Skeletal muscle satellite cell (primary cell): Measurements from ENCODE around the gene BARD1.
"Not testable (repeated sequence)": the region's sequence is repeated elsewhere in the genome, so short reads cannot be mapped to it uniquely, and the experiment has no call there.

Source experiments
- H3K27me3 ChIP-seq: 2 replicates; pipeline ENCODE4 v1.7.0; 2013; ENCODE audit warnings: low read length; ENCODE audit not compliant: control insufficient read depth, insufficient read depth
- H3K36me3 ChIP-seq: 2 replicates; pipeline ENCODE4 v1.7.0; 2013; ENCODE audit warnings: mild to moderate bottlenecking, control low read depth, low read length; ENCODE audit not compliant: insufficient read depth
- H3K4me1 ChIP-seq: 2 replicates; pipeline ENCODE4 v1.7.0; 2013; ENCODE audit warnings: low read length; ENCODE audit not compliant: control insufficient read depth, insufficient read depth
- H3K4me2 ChIP-seq: 2 replicates; pipeline ENCODE4 v1.7.0; 2013; ENCODE audit warnings: mild to moderate bottlenecking, low read length
- H3K4me3 ChIP-seq: 2 replicates; pipeline ENCODE4 v1.7.0; 2013; ENCODE audit warnings: low read length
- H3K9ac ChIP-seq: 2 replicates; pipeline ENCODE4 v1.7.0; 2013; ENCODE audit warnings: mild to moderate bottlenecking, low read depth, low read length, moderate library complexity
- H3K9me3 ChIP-seq: replicated peaks from 2 replicates; pipeline ENCODE4 v1.7.0; 2013; ENCODE audit warnings: mild to moderate bottlenecking, control low read depth, low read length
- small RNA-seq: library from RNA; depleted of rRNA; stranded (forward); fragments of <200 nt; gene quantifications from one replicate; pipeline ENCODE3, GENCODE V24; 2012

BARD1 gene

DNA sequence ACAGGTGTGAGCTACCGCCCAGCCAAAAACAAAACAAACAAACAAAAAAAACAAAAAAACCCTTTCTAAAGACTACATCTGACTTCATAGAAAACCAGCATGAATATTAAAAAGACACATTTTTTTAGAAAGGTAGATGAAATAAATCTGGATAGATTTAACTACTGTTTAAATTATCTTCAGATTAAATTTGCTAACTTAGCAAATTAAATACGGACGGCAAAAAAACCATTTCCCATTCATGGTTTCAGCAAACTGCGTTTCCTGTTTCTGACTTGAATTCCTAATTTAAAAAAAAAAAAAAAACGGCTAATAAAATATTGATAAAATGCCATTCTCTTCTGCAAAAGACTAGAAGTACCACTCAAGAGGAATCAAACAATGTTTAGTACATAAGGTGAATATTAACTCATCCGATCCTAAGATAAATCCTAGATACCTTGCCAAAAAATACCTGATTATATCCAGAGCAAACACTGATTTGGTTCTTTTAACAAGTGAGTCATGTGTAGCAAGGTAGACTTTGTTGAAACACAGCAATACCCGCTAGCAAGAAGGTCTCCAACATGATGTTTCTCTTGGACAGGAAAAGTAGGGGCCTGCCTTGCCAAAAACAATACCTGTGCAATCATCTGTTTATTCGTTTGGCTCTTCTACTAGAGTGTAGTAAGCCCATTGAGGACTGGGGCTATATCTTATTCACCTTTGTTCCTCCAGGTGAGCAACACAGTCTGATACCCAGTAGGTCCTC is 96.2 kb downstream of the BARD1 start:
- H3K36me3 ChIP-seq = no peaks in the 10 kb centered on the region
- H3K4me3 ChIP-seq = no peak overlapping the region
- no peaks in the 10 kb centered on the region for H3K27me3 ChIP-seq

DNA sequence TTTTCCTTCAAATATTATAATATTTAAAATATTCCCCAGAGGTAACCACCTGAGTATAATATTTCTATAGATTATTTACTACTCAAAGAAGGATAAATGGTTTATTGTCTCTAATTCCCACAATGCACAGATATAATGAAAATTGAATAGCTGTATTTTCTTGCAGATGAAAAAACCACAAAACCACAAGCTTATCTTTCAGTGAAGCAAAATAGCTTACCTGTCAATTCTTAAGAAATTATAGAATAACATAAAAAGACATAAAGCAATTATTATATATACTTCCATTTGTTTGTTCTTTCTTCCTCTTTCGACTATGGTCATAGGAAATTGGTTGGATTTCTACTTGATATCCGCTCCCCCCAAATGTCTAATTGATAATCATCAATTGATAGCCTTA is 98.8 kb downstream of the BARD1 start:
- no peaks in the 10 kb centered on the region for H3K9me3 ChIP-seq
- H3K4me2 ChIP-seq = no peak overlapping the region
- H3K4me3 ChIP-seq = no peak overlapping the region
- no peaks in the 10 kb centered on the region for H3K27me3 ChIP-seq
- H3K36me3 ChIP-seq = no peaks in the 10 kb centered on the region
- H3K9ac ChIP-seq = no peak overlapping the region
- H3K4me1 ChIP-seq = no peaks in the 10 kb centered on the region

More for the DNA sequence above, 96.2 kb downstream of the BARD1 start:
- no peak overlapping the region for H3K4me2 ChIP-seq
- H3K4me1 ChIP-seq = no peaks in the 10 kb centered on the region
- no peak overlapping the region for H3K9ac ChIP-seq
- H3K9me3 ChIP-seq = no peaks in the 10 kb centered on the region

DNA sequence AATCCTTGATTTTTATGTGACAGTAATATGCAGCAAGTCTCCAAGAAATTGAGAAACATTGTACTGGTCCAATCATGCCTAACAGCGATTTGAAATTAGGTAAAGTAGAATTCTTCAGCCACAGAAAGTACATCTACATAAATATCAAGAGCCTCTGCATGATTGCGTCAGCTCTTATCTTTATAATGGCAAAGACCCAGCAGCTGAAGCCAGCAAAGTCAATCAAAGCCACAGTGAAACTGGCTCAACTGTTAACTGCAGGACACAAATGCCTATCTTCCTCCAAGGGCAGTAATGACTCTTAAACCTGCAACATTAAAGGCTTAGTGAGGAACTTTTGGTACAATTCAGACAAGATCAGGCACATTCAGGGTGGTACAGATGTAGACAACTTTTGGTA is 102.5 kb downstream of the BARD1 start:
- Histone ChIP-seq H3K36me3 (no peaks in the 10 kb centered on the region), H3K9ac (no peak overlapping the region), H3K4me1 (no peaks in the 10 kb centered on the region), H3K4me3 (no peak overlapping the region), H3K9me3 (no peaks in the 10 kb centered on the region), H3K27me3 (no peaks in the 10 kb centered on the region), H3K4me2 (no peak overlapping the region)

DNA sequence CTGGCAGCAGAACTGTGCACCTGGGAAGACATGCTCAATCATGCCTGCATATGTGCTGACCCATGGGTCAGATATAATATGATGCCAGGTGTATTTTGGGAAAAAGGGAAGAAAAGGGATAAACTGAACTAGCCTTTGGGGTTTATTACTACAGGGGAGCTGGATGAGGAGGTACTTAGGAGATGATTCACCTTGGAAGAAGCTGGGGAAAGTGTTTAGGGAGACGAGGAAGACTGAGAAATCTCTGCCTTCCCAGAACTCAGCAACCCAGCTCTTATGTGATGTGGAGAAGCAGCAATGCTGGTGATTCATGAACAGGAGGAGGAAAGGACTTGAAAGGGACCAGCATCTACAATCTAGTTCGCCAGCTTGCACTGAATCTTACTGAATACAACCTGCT is 110.2 kb downstream of the BARD1 start:
- H3K9ac ChIP-seq = no peak overlapping the region
- H3K4me3 ChIP-seq = no peak overlapping the region
- no peak overlapping the region for H3K4me2 ChIP-seq
- no peaks in the 10 kb centered on the region for H3K27me3 ChIP-seq
- no peaks in the 10 kb centered on the region for H3K9me3 ChIP-seq
- no peaks in the 10 kb centered on the region for H3K4me1 ChIP-seq
- H3K36me3 ChIP-seq = no peaks in the 10 kb centered on the region

DNA sequence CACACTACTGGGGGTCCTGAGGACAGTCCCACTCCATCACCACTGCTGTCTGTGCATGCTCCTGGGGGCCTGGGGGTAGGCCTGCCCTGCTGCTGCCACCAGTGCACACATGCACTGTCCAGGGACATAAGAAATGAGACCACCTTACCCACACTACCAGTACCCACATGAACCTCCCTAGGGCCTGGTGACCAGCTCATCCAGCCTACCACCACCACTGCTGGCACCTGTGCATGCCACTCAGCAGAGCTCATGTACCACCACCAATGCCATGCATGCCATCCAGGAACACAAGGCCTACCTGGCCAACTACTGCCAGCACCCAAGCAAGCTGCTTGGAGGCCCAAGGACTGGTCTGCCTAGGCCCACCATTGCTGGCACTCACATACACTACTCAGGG is 112.8 kb downstream of the BARD1 start:
- H3K9me3 ChIP-seq = no peaks in the 10 kb centered on the region
- H3K9ac ChIP-seq = no peak overlapping the region
- no peaks in the 10 kb centered on the region for H3K27me3 ChIP-seq
- H3K4me2 ChIP-seq = no peak overlapping the region
- no peaks in the 10 kb centered on the region for H3K36me3 ChIP-seq
- no peak overlapping the region for H3K4me3 ChIP-seq
- H3K4me1 ChIP-seq = no peaks in the 10 kb centered on the region

DNA sequence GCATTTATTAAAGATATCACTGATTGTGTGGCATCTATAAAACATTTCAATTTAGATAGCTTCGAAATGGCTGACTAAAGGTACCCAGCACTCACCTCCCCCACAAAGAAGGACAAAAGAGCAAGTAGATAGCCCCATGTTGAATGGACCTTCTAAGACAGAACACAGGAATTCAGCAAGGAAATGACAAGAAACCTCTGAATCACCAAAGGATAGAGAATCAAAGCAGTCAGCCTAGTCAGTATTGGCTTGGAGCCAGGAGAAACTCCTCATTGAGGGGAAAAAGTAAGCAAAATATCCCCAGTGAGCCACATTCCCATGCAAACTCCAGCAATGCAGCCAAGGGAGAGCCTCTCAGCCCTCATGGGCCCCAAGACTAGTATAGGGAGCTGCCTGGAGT is 113.7 kb downstream of the BARD1 start:
- Histone ChIP-seq H3K9me3 (no peaks in the 10 kb centered on the region), H3K4me3 (no peak overlapping the region), H3K4me2 (no peak overlapping the region), H3K4me1 (no peaks in the 10 kb centered on the region), H3K36me3 (no peaks in the 10 kb centered on the region), H3K9ac (no peak overlapping the region), H3K27me3 (no peaks in the 10 kb centered on the region)

DNA sequence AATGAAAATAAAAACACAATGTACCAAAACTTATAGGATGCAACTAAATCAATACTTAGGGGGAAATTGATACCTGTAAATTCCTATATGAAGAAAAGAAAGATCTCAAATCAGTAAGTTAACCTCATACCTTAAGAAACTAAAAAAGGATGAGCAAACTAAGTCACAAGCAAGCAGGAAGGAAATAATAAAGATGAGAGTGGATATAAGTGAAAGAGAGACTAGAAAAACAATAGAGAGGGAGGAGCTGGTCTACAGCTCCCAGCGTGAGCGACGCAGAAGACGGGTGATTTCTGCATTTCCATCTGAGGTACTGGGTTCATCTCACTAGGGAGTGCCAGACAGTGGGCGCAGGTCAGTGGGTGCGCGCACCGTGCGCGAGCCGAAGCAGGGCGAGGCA is 125.9 kb downstream of the BARD1 start:
- peak overlapping the region; percentile 66 for H3K4me3 ChIP-seq
- not testable (repeated sequence) for H3K9ac ChIP-seq

DNA sequence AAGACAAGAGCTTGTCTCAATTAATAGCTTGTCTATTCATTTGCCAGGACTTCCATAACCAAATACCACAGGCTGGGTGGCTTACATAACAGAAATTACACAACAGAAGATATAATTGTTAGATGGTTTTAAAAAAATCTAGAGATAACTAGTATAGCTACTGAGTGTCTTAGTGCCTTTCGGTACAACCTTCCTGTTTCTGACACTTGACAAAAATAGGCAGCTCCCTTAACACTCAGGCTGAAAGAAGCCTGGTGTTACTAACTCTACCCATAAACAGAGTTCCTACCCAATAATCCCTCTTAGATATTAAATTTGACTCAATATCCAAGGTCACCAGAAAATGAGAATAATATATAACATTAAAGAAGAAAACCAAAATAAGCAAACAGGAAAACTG is 129.7 kb downstream of the BARD1 start:
- no peaks in the 10 kb centered on the region for H3K9me3 ChIP-seq
- H3K4me1 ChIP-seq = no peaks in the 10 kb centered on the region
- no peaks in the 10 kb centered on the region for H3K36me3 ChIP-seq
- H3K4me2 ChIP-seq = no peak overlapping the region
- H3K4me3 ChIP-seq = no peak overlapping the region
- no peaks in the 10 kb centered on the region for H3K27me3 ChIP-seq
- no peak overlapping the region for H3K9ac ChIP-seq

More for the DNA sequence above, 125.9 kb downstream of the BARD1 start:
- H3K4me2 ChIP-seq = peak overlapping the region; percentile 69
- H3K9me3 ChIP-seq, H3K36me3 ChIP-seq, H3K27me3 ChIP-seq, H3K4me1 ChIP-seq: not testable (repeated sequence)

DNA sequence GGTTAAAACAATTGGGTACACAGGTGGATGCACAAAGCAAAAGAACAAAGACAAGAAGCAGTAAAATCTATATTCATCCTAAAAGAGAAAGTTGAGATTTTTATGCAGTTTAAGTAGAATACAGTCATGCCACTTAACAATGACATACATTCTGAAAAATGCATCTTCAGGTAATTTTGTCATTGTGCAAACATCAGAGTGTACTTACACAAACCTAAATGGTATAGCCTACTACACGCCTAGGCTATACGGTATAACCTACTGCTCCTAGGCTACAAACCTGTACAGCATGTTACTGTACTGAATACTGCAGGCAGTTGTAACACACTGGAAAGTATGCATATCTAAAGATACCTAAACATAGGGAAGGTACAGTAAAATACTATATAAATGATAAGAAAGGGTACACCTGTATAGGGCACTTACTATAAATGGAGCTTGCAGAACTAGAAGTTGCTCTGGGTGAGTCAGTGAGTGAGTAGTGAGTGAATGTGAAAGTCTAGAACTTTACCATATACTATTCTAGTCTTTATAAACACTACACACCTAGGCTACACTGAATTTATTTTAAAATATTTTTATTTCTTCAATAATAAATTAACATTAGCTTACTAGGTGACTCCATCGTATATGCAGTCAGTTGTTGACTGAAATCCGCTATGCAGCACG is 132.9 kb downstream of the BARD1 start:
- Histone ChIP-seq H3K4me1 (no peaks in the 10 kb centered on the region), H3K4me2 (no peak overlapping the region), H3K36me3 (no peaks in the 10 kb centered on the region), H3K4me3 (no peak overlapping the region), H3K9me3 (no peaks in the 10 kb centered on the region), H3K27me3 (no peaks in the 10 kb centered on the region), H3K9ac (no peak overlapping the region)

Small RNA genes within 50 kb of the gene (small RNA-seq; reads per million reads assigned to genes)
- gene SNORA70I = 2.3 reads per million, percentile 70 among the genes with 10 or more reads in this experiment
